Dedifferentiated amniotic fluid mesenchymal stem cell (primary cell): Measurements from ENCODE around the gene CSK.

Source experiments
- DNase-seq: peaks from one replicate; pipeline ENCODE4 v3.0.0-alpha.2; 2016; ENCODE audit errors: extremely low spot score

Gene CSK

GRCh38 chr15:74843445-74843828, 61.6 kb downstream of the CSK start:
- DNase-seq, result no peak

- no peak for DNase-seq
These were observed 62.0 kb downstream of the CSK start for GRCh38 chr15:74843891-74844299.

GRCh38 chr15:74844319-74845207, 62.7 kb downstream of the CSK start:
- DNase-seq, result no peak

GRCh38 chr15:74845208-74845568, 63.3 kb downstream of the CSK start:
- no peak for DNase-seq

GRCh38 chr15:74845581-74845980, 63.7 kb downstream of the CSK start:
- DNase-seq, result no peak

- DNase-seq, result no peak
These were observed 65.6 kb downstream of the CSK start for GRCh38 chr15:74847432-74847831.

- no peak for DNase-seq
These were observed 68.5 kb downstream of the CSK start for GRCh38 chr15:74850393-74850792.

GRCh38 chr15:74851960-74852359, 70.1 kb downstream of the CSK start:
- no peak for DNase-seq
